Stomach smooth muscle (tissue), 2 donors: Measurements from ENCODE around the gene SPTBN1.

ENCODE experiments used
- H3K27ac ChIP-seq: one replicate; pipeline ENCODE4 v1.7.0; 2013; ENCODE audit warnings: mild to moderate bottlenecking, low read length, inconsistent platforms
- H3K27me3 ChIP-seq, 2 donors: one replicate each; pipeline ENCODE4 v1.7.0; 2013; ENCODE audit warnings: low read length in 2 of 2; ENCODE audit not compliant: insufficient read depth in 2 of 2, control insufficient read depth in 1 of 2
- H3K36me3 ChIP-seq, 2 donors: one replicate each; pipeline ENCODE4 v1.7.0; 2013; ENCODE audit warnings: low read length in 2 of 2; ENCODE audit not compliant: control insufficient read depth in 2 of 2, insufficient read depth in 2 of 2
- H3K4me1 ChIP-seq: one replicate; pipeline ENCODE4 v1.7.0; 2013; ENCODE audit warnings: low read length; ENCODE audit not compliant: control insufficient read depth, insufficient read depth
- H3K4me3 ChIP-seq, 2 donors: one replicate each; pipeline ENCODE4 v1.7.0; 2013; ENCODE audit warnings: low read length in 2 of 2
- H3K9ac ChIP-seq, 2 donors: one replicate each; pipeline ENCODE4 v1.7.0; 2013; ENCODE audit warnings: low read length in 2 of 2, mild to moderate bottlenecking in 1 of 2
- H3K9me3 ChIP-seq, 2 donors: one replicate each; pipeline ENCODE4 v1.7.0; 2013; ENCODE audit warnings: low read length in 2 of 2; ENCODE audit not compliant: control insufficient read depth in 2 of 2
- donor health status: healthy.
- donor health status: Pancreatic carcinoma.

The SPTBN1 gene

GRCh38 chr2:54599914-54600313, 143.8 kb downstream of the SPTBN1 start:
- no peaks in the 10 kb centered on the region for H3K9me3 ChIP-seq
- peak overlapping the region; percentile 37 for H3K27ac ChIP-seq
- H3K4me3 ChIP-seq: peak overlapping the region in 1 of 2 donors; percentile 15
- H3K27me3 ChIP-seq: no peaks in the 10 kb centered on the region
- peaks cover 0 to 8% of the 10 kb centered on the region in 2 donors for H3K36me3 ChIP-seq
- H3K4me1 ChIP-seq: peaks cover 86% of the 10 kb centered on the region
- peak overlapping the region in 1 of 2 donors; percentile 29 for H3K9ac ChIP-seq

GRCh38 chr2:54601339-54601738, 145.2 kb downstream of the SPTBN1 start:
- H3K4me1 ChIP-seq: peaks cover 76% of the 10 kb centered on the region

GRCh38 chr2:54602736-54603322, 146.7 kb downstream of the SPTBN1 start:
- H3K9ac ChIP-seq: no peak overlapping the region
- peaks cover 0 to 8% of the 10 kb centered on the region in 2 donors for H3K36me3 ChIP-seq
- no peaks in the 10 kb centered on the region for H3K27me3 ChIP-seq
- H3K4me1 ChIP-seq: peaks cover 64% of the 10 kb centered on the region
- peak overlapping the region in 1 of 2 donors; percentile 40 for H3K4me3 ChIP-seq
- H3K9me3 ChIP-seq: no peaks in the 10 kb centered on the region
- H3K27ac ChIP-seq: peak overlapping the region; percentile 53

More at GRCh38 chr2:54601339-54601738, 145.2 kb downstream of the SPTBN1 start:
- H3K9ac ChIP-seq: no peak overlapping the region
- H3K4me3 ChIP-seq: no peak overlapping the region
- no peaks in the 10 kb centered on the region for H3K9me3 ChIP-seq
- H3K36me3 ChIP-seq: peaks cover 0 to 8% of the 10 kb centered on the region in 2 donors
- peak overlapping the region; percentile 0 for H3K27ac ChIP-seq
- no peaks in the 10 kb centered on the region for H3K27me3 ChIP-seq

- Histone ChIP-seq H3K27ac (peak overlapping the region; percentile 53), H3K9me3 (no peaks in the 10 kb centered on the region), H3K4me1 (peaks cover 63% of the 10 kb centered on the region), H3K27me3 (no peaks in the 10 kb centered on the region), H3K4me3 (no peak overlapping the region), H3K9ac (no peak overlapping the region), H3K36me3 (peaks cover 0 to 8% of the 10 kb centered on the region in 2 donors)
These were observed 147.2 kb downstream of the SPTBN1 start for GRCh38 chr2:54603357-54603756.

GRCh38 chr2:54603796-54604195, 147.7 kb downstream of the SPTBN1 start:
- H3K9ac ChIP-seq: no peak overlapping the region
- peaks cover 0 to 9% of the 10 kb centered on the region in 2 donors for H3K36me3 ChIP-seq
- H3K27ac ChIP-seq: no peak overlapping the region
- H3K9me3 ChIP-seq: no peaks in the 10 kb centered on the region
- no peak overlapping the region for H3K4me3 ChIP-seq
- peaks cover 60% of the 10 kb centered on the region for H3K4me1 ChIP-seq
- H3K27me3 ChIP-seq: no peaks in the 10 kb centered on the region

- no peaks in the 10 kb centered on the region for H3K27me3 ChIP-seq
- H3K36me3 ChIP-seq: peaks cover 0 to 3% of the 10 kb centered on the region in 2 donors
- H3K9ac ChIP-seq: no peak overlapping the region
- H3K27ac ChIP-seq: no peak overlapping the region
- H3K4me1 ChIP-seq: peaks cover 51% of the 10 kb centered on the region
- no peaks in the 10 kb centered on the region for H3K9me3 ChIP-seq
- no peak overlapping the region for H3K4me3 ChIP-seq
These were observed 148.7 kb downstream of the SPTBN1 start for GRCh38 chr2:54604871-54605270.

- Histone ChIP-seq H3K27me3 (no peaks in the 10 kb centered on the region), H3K36me3 (peaks cover 0 to 2% of the 10 kb centered on the region in 2 donors), H3K9me3 (no peaks in the 10 kb centered on the region), H3K27ac (no peak overlapping the region), H3K4me1 (peaks cover 47% of the 10 kb centered on the region), H3K9ac (no peak overlapping the region), H3K4me3 (no peak overlapping the region)
These were observed 149.7 kb downstream of the SPTBN1 start for GRCh38 chr2:54605836-54606235.

- H3K9me3 ChIP-seq: no peaks in the 10 kb centered on the region
- H3K9ac ChIP-seq: no peak overlapping the region
- peaks cover 0 to 2% of the 10 kb centered on the region in 2 donors for H3K36me3 ChIP-seq
- H3K4me1 ChIP-seq: peaks cover 40% of the 10 kb centered on the region
- H3K27me3 ChIP-seq: no peaks in the 10 kb centered on the region
- H3K4me3 ChIP-seq: no peak overlapping the region
- no peak overlapping the region for H3K27ac ChIP-seq
These were observed 150.3 kb downstream of the SPTBN1 start for GRCh38 chr2:54606393-54606958.

- H3K4me1 ChIP-seq: peaks cover 24% of the 10 kb centered on the region
These were observed 152.1 kb downstream of the SPTBN1 start for GRCh38 chr2:54608224-54608623.

GRCh38 chr2:54609241-54609640, 153.1 kb downstream of the SPTBN1 start:
- Histone ChIP-seq H3K27me3 (no peaks in the 10 kb centered on the region), H3K4me3 (no peak overlapping the region), H3K27ac (no peak overlapping the region), H3K9me3 (no peaks in the 10 kb centered on the region), H3K9ac (no peak overlapping the region), H3K4me1 (peaks cover 14% of the 10 kb centered on the region), H3K36me3 (peaks cover 0 to 9% of the 10 kb centered on the region in 2 donors)

More at GRCh38 chr2:54608224-54608623, 152.1 kb downstream of the SPTBN1 start:
- Histone ChIP-seq H3K27me3 (no peaks in the 10 kb centered on the region), H3K4me3 (no peak overlapping the region), H3K27ac (no peak overlapping the region), H3K36me3 (peaks cover 0 to 9% of the 10 kb centered on the region in 2 donors), H3K9me3 (no peaks in the 10 kb centered on the region), H3K9ac (no peak overlapping the region)

- no peaks in the 10 kb centered on the region for H3K27me3 ChIP-seq
- no peak overlapping the region for H3K27ac ChIP-seq
- H3K4me1 ChIP-seq: peaks cover 11% of the 10 kb centered on the region
These were observed 153.5 kb downstream of the SPTBN1 start for GRCh38 chr2:54609647-54610046.

More at GRCh38 chr2:54609647-54610046, 153.5 kb downstream of the SPTBN1 start:
- Histone ChIP-seq H3K9ac (no peak overlapping the region), H3K4me3 (no peak overlapping the region), H3K36me3 (peaks cover 0 to 9% of the 10 kb centered on the region in 2 donors), H3K9me3 (no peaks in the 10 kb centered on the region)
